SU-DHL-6 (cell line): Measurements from ENCODE around the gene NPC2.

Experiments
- H2AFZ ChIP-seq: fragments of 200-600 bp; sonication (generic); 2 replicates; pipeline ENCODE4 v1.6.1; 2014; ENCODE audit warnings: low read depth, mild to moderate bottlenecking, moderate library complexity, mixed read lengths, antibody characterized with exemption, low read length; ENCODE audit not compliant: severe bottlenecking
- H3F3A ChIP-seq: fragments of 200-600 bp; shearing (Covaris generic); 2 replicates; pipeline ENCODE4 v1.6.0; 2016; ENCODE audit warnings: antibody characterized with exemption, mild to moderate bottlenecking; ENCODE audit not compliant: insufficient read depth
- H3K27ac ChIP-seq: fragments of 200-600 bp; sonication (generic); 2 replicates; pipeline ENCODE4 v1.5.1; 2016; ENCODE audit warnings: low read depth, mild to moderate bottlenecking, low read length, moderate library complexity, mixed read lengths
- H3K27me3 ChIP-seq: fragments of 200-600 bp; sonication (generic), shearing (Covaris generic); 2 replicates; pipeline ENCODE4 v1.6.0; 2014; ENCODE audit warnings: mild to moderate bottlenecking, low read length
- H3K36me3 ChIP-seq: fragments of 200-600 bp; sonication (generic); 2 replicates; pipeline ENCODE4 v1.6.1; 2014; ENCODE audit warnings: mild to moderate bottlenecking, low read length, mixed read lengths
- H3K4me2 ChIP-seq: fragments of 300-600, 200-600 bp; shearing (Covaris generic), sonication (generic); 2 replicates; pipeline ENCODE4 v1.6.0; 2014; ENCODE audit warnings: low read length, low read depth, mild to moderate bottlenecking; ENCODE audit not compliant: poor library complexity, severe bottlenecking
- H3K4me3 ChIP-seq: fragments of 200-600 bp; sonication (generic); 2 replicates; pipeline ENCODE4 v1.5.1; 2014; ENCODE audit warnings: antibody characterized with exemption, low read length, mild to moderate bottlenecking, mixed read lengths; ENCODE audit not compliant: insufficient read depth, poor library complexity, severe bottlenecking
- H3K79me2 ChIP-seq: fragments of 200-600 bp; sonication (generic); 2 replicates; pipeline ENCODE4 v1.6.1; 2014; ENCODE audit warnings: mild to moderate bottlenecking, low read length, moderate library complexity; ENCODE audit not compliant: insufficient read depth
- H3K9ac ChIP-seq: fragments of 200-600 bp; sonication (generic); 2 replicates; pipeline ENCODE4 v1.7.0; 2014; ENCODE audit warnings: mild to moderate bottlenecking, low read length
- H3K9me2 ChIP-seq: fragments of 200-600 bp; sonication (generic); replicated peaks from 2 replicates; pipeline ENCODE4 v1.6.1; 2014; ENCODE audit warnings: low read length; ENCODE audit not compliant: insufficient read depth
- H3K9me3 ChIP-seq: fragments of 200-600 bp; sonication (generic); 2 replicates; pipeline ENCODE4 v1.6.1; 2014; ENCODE audit warnings: low read length, mixed read lengths; ENCODE audit not compliant: insufficient read depth
- H4K20me1 ChIP-seq: fragments of 200-600 bp; sonication (generic); 2 replicates; pipeline ENCODE4 v1.6.1; 2014; ENCODE audit warnings: low read depth, mild to moderate bottlenecking, antibody characterized with exemption, low read length, moderate library complexity, mixed read lengths
- CTCF ChIP-seq: fragments of 200-600 bp; sonication (generic); IDR thresholded peaks from one replicate; pipeline ENCODE4 v1.5.1; 2017; ENCODE audit warnings: antibody characterized with exemption, mild to moderate bottlenecking, low read length, moderate library complexity; ENCODE audit not compliant: insufficient read depth, poor library complexity, severe bottlenecking
- EZH2phosphoT487 ChIP-seq: fragments of 200-600 bp; sonication (generic), shearing (Covaris generic); conservative IDR thresholded peaks from 2 replicates; pipeline ENCODE4 v1.6.1; 2018; ENCODE audit warnings: mild to moderate bottlenecking, antibody characterized with exemption, low read length, moderate library complexity, mixed read lengths

Gene NPC2

GRCh38 chr14:74528886-74529285, 35.8 kb upstream of the NPC2 start:
- Histone ChIP-seq H3K4me2 (no peak overlapping the region), H3K9me2 (no peaks in the 10 kb centered on the region), H3K79me2 (no peaks in the 10 kb centered on the region), H3F3A (no peaks in the 10 kb centered on the region), H3K4me3 (no peak overlapping the region), H3K27ac (no peak overlapping the region), H3K36me3 (no peaks in the 10 kb centered on the region), H3K27me3 (no peaks in the 10 kb centered on the region), H3K9ac (no peak overlapping the region), H4K20me1 (no peaks in the 10 kb centered on the region), H2AFZ (no peak overlapping the region), H3K9me3 (no peaks in the 10 kb centered on the region)
- no peak for TF ChIP-seq CTCF
- no peak for TF ChIP-seq EZH2phosphoT487

GRCh38 chr14:74528406-74528805, 35.3 kb upstream of the NPC2 start:
- no peak overlapping the region for H3K27ac ChIP-seq
- TF ChIP-seq CTCF (no peak), EZH2phosphoT487 (no peak)
- no peaks in the 10 kb centered on the region for H4K20me1 ChIP-seq
- H3K4me3 ChIP-seq = no peak overlapping the region
- no peaks in the 10 kb centered on the region for H3K9me2 ChIP-seq
- H3K27me3 ChIP-seq = no peaks in the 10 kb centered on the region
- no peak overlapping the region for H2AFZ ChIP-seq
- no peak overlapping the region for H3K9ac ChIP-seq
- H3F3A ChIP-seq = no peaks in the 10 kb centered on the region
- no peaks in the 10 kb centered on the region for H3K9me3 ChIP-seq
- H3K36me3 ChIP-seq = no peaks in the 10 kb centered on the region
- H3K4me2 ChIP-seq = no peak overlapping the region
- H3K79me2 ChIP-seq = no peaks in the 10 kb centered on the region

GRCh38 chr14:74527736-74528280, 34.7 kb upstream of the NPC2 start:
- Histone ChIP-seq H3F3A (no peaks in the 10 kb centered on the region), H3K36me3 (no peaks in the 10 kb centered on the region), H3K79me2 (no peaks in the 10 kb centered on the region), H4K20me1 (no peaks in the 10 kb centered on the region), H3K9me3 (no peaks in the 10 kb centered on the region), H3K27me3 (no peaks in the 10 kb centered on the region), H3K9me2 (no peaks in the 10 kb centered on the region), H3K27ac (no peak overlapping the region), H2AFZ (no peak overlapping the region), H3K4me2 (no peak overlapping the region), H3K9ac (no peak overlapping the region), H3K4me3 (no peak overlapping the region)
- TF ChIP-seq EZH2phosphoT487 (no peak), CTCF (no peak)
